Measurements from ENCODE around the gene WSCD1.

- TF ChIP-seq, protein P1, sequence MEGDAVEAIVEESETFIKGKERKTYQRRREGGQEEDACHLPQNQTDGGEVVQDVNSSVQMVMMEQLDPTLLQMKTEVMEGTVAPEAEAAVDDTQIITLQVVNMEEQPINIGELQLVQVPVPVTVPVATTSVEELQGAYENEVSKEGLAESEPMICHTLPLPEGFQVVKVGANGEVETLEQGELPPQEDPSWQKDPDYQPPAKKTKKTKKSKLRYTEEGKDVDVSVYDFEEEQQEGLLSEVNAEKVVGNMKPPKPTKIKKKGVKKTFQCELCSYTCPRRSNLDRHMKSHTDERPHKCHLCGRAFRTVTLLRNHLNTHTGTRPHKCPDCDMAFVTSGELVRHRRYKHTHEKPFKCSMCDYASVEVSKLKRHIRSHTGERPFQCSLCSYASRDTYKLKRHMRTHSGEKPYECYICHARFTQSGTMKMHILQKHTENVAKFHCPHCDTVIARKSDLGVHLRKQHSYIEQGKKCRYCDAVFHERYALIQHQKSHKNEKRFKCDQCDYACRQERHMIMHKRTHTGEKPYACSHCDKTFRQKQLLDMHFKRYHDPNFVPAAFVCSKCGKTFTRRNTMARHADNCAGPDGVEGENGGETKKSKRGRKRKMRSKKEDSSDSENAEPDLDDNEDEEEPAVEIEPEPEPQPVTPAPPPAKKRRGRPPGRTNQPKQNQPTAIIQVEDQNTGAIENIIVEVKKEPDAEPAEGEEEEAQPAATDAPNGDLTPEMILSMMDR (IDR thresholded peaks at IDR 0.05) = no peak
- TF ChIP-seq POLR2A (IDR thresholded peaks at IDR 0.05) = no peak
These were observed 93.6 kb downstream of the WSCD1 start for GRCh38 chr17:6163612-6164333.
